Choroid plexus epithelial cell (primary cell): ENCODE results near the gene ACTR6.
A peak's percentile ranks its signal among the peaks of the same experiment; 100 is the strongest.

Experiments used
- DNase-seq: peaks from one replicate; pipeline ENCODE4 v3.0.0-alpha.2; 2010; ENCODE audit warnings: low read depth
- H3K4me3 ChIP-seq: 2 replicates; pipeline ENCODE4 v1.5.1; 2011; ENCODE audit warnings: low read depth, mild to moderate bottlenecking, control low read depth, low read length, moderate library complexity
- TF ChIP-seq, protein P1 (sequence below): conservative IDR thresholded peaks from 2 replicates; pipeline ENCODE4 v1.5.1; 2011; ENCODE audit warnings: low read depth, mild to moderate bottlenecking, control low read depth, inconsistent platforms, low read length, moderate library complexity

Gene ACTR6

GRCh38 chr12:100207311-100207710 lies 6.7 kb downstream of the ACTR6 start:
- TF ChIP-seq, protein P1, sequence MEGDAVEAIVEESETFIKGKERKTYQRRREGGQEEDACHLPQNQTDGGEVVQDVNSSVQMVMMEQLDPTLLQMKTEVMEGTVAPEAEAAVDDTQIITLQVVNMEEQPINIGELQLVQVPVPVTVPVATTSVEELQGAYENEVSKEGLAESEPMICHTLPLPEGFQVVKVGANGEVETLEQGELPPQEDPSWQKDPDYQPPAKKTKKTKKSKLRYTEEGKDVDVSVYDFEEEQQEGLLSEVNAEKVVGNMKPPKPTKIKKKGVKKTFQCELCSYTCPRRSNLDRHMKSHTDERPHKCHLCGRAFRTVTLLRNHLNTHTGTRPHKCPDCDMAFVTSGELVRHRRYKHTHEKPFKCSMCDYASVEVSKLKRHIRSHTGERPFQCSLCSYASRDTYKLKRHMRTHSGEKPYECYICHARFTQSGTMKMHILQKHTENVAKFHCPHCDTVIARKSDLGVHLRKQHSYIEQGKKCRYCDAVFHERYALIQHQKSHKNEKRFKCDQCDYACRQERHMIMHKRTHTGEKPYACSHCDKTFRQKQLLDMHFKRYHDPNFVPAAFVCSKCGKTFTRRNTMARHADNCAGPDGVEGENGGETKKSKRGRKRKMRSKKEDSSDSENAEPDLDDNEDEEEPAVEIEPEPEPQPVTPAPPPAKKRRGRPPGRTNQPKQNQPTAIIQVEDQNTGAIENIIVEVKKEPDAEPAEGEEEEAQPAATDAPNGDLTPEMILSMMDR: no peak
- DNase-seq: no peak
- no peak overlapping the region for H3K4me3 ChIP-seq

DNA sequence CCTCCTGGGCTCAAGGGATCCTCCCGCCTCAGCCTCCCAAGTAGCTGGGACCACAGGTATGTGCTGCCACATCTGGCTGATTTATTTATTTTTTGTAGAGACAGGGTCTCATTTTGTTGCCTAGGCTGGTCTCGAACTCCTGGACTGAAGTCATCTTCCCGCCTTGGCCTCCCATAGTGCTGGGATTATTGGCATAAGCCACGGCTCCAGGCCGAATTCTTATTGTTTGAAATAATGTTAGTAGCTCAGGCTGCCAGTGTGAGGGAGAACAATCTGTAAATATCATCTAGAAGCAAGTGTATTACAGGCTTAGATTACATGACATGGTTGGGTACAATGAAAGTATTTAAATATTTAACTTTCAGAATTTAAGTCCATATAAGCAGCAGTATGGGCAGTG lies 8.2 kb downstream of the ACTR6 start:
- H3K4me3 ChIP-seq: no peak overlapping the region
- TF ChIP-seq, protein P1: no peak
- DNase-seq: no peak

DNA sequence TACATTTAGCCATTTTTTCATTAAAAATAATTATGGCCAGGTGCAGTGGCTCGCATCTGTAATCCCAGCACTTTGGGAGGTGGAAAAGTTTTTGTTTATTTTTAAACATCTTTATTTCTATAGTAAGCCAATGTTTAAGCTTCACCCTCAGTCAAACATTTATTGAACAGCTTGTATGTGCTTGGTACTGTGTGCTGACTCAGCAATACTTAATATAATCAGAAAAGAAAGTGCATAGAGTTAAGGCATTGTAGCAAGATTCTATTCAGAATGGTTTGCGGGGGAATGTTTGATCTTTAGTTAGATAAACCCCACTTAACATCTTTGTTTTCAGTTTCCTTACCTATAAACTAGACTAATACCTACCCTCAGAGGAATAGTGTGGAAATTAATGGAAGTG lies 11.1 kb downstream of the ACTR6 start:
- TF ChIP-seq, protein P1: no peak
- DNase-seq: no peak
- H3K4me3 ChIP-seq: no peak overlapping the region

DNA sequence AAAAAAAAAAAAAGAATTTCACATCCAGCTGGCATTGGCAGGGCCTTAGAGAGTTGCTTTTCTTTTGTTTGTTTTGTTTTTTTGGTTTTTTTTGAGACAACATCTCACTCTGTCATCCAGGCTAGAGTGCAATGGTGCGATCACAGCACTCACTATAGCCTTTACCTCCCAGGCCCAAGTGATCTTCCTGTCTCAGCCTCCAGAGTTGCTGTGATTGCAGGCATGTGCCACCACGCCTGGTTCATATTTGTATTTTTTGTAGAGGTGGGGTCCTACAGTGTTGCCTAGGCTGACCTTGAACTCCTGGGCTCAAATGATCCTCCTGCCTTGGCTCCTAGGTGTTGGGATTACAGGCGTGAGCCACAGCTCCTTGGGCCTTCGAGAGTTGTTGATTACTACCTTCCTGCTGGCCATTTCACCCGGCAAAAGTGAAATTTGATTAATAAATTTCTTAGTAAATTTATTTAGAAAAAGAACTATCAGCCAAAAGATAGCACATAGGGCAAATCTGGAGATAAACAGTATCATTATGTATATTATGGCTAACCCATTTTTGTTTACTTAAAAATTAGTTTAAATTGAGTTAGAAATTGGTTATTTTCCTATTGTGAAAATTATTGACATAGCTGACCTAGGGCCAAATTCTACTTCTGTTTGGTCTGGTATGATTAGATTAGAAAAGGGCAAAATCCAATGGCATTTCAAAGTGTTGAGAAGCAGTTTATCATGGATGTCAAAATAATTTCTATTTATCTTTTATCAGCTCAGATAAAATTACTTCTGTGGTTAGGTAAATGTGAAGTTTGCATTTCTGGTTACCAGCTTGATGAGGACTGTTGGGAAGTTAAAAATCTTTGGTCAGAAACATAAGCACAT lies 12.6 kb downstream of the ACTR6 start:
- no peak overlapping the region for H3K4me3 ChIP-seq
- DNase-seq: no peak
- TF ChIP-seq, protein P1: no peak

DNA sequence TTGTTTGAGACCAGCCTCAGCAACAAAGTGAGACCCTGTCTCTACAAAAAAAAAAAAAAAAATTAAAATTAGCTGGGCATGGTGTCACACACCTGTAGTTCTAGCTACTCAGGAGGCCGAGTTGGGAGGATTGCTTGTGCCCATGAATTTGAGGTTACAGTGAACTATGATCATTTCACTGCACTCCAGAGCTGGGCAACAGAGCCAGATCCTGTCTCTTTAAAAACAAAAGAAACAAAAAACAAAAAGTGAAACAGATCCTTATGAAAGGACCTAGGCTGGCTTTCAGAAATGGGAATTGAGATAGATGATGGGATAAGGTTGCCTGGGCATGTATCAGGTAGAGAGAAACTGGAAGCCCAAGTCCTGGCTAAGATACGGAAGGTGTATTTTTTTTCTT lies 13.9 kb downstream of the ACTR6 start:
- TF ChIP-seq, protein P1: no peak
- H3K4me3 ChIP-seq: no peak overlapping the region
- no peak for DNase-seq

GRCh38 chr12:100215209-100215608 lies 14.6 kb downstream of the ACTR6 start:
- peak; percentile 9 for DNase-seq
- no peak overlapping the region for H3K4me3 ChIP-seq
- TF ChIP-seq, protein P1: no peak

DNA sequence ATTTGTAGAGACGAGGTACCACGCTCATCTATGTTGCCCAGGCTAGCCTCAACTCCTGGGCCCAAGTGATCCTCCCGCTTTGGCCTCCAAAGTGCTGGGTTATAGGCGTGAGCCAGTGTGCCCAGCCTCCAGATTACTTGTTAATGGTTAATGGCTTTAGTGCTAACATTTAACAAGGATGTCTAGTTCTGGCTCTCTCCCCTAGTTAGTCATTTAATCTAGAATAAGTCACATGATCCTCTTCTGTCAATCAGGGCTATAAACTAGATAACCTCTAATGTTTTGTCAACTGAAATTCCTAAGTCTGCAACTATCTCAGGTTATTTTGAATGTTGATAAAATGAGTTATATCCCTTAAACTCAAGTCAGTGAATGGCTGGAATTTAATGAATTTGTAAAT lies 15.7 kb downstream of the ACTR6 start:
- no peak overlapping the region for H3K4me3 ChIP-seq
- TF ChIP-seq, protein P1: no peak
- DNase-seq: no peak
